NCI-H1436 treated with DMSO at 0.1 percent for 48 hours (cell line): Measurements from ENCODE around the gene MMP24.
"Not testable (repeated sequence)": the region's sequence is repeated elsewhere in the genome, so short reads cannot be mapped to it uniquely, and the experiment has no call there.

ENCODE experiments used
- DNase-seq: peaks from one replicate; lab custom pipeline; 2025; lab: John Stamatoyannopoulos, UW

MMP24 gene

GRCh38 chr20:35226126-35226883, at the start of gene MMP24:
Gene MMP24 (plus strand): TSS chr20:35226690. CDS start chr20:35226739, 49 bp downstream.
- DNase-seq = no peak

- no peak for DNase-seq
Observed at GRCh38 chr20:35179292-35180212, 46.9 kb upstream of the MMP24 start.

GRCh38 chr20:35180266-35180665, 46.2 kb upstream of the MMP24 start:
- DNase-seq = no peak

- no peak for DNase-seq
Observed at GRCh38 chr20:35181731-35182130, 44.8 kb upstream of the MMP24 start.

DNA sequence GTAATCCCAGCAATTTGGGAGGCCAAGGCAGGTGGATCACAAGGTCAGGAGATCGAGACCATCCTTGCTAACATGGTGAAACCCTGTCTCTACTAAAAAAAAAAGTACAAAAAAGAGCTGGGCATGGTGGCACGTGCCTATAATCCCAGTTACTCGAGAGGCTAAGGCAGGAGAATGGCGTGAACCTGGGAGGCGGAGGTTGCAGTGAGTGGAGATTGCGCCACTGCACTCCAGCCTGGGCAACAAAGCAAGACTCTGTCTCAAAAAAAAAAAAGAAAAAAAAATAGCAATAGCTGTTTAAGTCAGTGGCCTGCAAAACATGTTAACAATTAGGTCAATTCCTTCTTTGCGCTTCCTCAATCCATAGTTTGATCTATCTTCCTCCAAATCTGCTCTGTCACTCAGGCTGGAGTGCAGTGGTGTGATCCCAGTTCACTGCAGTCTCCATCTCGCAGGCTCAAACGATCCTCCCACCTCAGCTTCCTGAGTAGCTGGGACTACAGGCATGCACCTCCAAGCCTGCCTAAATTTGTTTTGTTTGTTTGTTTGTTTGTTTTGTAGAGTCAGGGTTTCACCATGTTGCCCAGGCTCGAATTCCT, 39.7 kb upstream of the MMP24 start:
- not testable (repeated sequence) for DNase-seq

GRCh38 chr20:35187584-35188190, 38.8 kb upstream of the MMP24 start:
- no peak for DNase-seq

GRCh38 chr20:35189223-35189622, 37.3 kb upstream of the MMP24 start:
- not testable (repeated sequence) for DNase-seq

DNA sequence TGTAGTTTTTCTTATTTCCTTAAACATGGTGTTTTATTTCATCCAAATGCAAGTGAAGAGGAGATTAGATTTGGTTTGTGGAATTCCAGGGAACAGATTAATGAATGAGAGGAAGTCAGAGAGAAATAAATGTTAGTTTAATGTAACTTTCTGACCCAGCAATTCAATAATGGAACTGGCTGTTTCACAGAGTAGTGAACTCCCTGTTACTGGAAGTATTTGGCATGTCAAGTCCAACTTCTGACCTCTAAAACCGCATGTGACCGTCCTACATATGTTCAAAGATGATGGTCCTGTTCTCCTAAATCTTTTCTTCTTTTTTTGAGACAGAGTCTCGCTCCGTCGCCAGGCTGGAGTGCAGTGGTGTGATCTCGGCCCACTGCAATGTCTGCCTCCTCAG, 35.9 kb upstream of the MMP24 start:
- DNase-seq = no peak

DNA sequence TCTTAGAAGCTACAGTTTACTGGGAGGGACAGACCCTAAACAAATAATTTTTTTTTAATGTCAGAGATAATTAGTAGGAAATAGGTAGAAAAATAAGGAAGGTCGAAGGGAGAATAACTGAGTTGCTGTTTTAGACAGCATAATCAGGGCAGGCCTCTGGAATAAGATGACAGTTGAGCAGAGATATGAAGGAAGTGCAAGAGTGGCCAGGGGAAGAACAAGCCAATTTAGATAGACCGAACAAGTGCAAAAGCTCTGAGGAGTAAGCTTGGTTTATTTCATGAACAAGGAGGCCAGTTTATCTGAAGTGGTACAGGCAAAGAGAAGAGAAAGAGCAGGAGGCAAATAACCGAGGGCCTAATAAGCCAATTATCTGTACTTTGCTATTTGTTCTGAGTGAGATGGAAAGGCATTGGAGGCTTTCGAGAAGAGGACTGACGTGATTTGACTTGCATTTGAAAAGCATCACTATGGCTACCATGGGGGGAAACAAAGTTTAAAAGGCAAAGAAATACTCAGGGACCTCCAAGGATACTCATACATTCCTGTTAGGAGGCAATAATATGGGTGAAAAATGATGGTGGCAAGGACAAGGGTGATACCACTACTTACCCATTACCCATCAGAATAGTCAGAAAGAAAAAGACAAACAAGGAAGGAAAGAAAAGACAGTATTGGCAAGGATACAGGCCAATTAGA, 34.9 kb upstream of the MMP24 start:
- DNase-seq = peak; percentile 93

DNA sequence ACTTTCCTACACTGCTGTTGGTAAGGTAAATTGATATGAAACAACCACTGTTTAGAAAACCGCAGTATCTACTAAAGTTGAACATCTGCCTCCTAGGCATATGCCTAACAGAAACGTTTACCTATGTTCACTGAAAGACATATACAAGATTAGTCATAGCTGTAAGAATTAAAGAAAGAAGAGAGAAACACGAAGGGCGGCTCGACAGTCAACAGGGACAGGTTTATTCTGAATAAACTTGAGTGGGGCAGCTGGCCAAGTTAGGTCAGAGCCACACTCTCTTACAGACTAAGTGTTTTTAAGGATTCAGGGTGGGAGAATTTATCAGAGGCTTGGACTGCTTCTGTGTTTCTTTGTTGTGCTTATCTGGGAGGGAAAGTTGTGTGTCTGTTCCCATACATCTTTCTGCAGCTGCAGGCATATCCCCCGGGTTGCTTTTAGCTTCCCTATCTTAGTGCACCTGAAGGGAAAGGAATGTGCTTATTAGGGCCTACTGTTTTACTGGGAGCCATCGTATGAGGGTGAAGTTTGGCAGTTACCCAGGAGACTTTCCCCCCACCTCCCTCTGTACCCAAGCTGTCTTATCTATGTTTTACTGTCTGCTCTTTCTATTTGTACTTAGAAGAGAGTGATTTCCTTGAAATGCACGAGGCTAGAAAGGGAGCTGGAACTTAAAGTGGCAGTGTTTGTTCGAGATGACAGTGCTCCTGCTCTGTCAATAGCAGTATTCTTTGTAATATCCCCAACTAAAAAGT, 34.2 kb upstream of the MMP24 start:
- peak; percentile 36 for DNase-seq

GRCh38 chr20:35193031-35193791, 33.3 kb upstream of the MMP24 start:
- DNase-seq = not testable (repeated sequence)

GRCh38 chr20:35196313-35196712, 30.2 kb upstream of the MMP24 start:
- DNase-seq = no peak

- no peak for DNase-seq
Observed at GRCh38 chr20:35199740-35200139, 26.8 kb upstream of the MMP24 start.

- no peak for DNase-seq
Observed at GRCh38 chr20:35200267-35200666, 26.2 kb upstream of the MMP24 start.

DNA sequence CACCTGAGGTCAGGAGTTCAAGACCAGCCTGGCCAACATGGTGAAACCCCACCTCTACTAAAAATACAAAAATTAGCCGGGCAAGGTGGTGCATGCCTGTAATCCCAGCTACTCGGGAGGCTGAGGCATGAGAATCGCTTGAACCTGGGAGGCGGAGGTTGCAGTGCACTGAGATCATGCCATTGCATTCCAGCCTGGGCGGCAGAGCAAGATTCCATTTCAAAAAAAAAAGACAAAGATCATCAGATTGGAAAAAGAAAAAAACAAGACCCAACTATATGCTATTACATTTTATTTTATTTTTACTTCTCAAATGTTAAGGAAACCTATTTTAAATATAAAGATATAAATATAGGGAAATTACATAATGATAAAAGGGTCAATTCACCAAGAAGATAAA, 25.0 kb upstream of the MMP24 start:
- not testable (repeated sequence) for DNase-seq

- no peak for DNase-seq
Observed at GRCh38 chr20:35206802-35207201, 19.7 kb upstream of the MMP24 start.

DNA sequence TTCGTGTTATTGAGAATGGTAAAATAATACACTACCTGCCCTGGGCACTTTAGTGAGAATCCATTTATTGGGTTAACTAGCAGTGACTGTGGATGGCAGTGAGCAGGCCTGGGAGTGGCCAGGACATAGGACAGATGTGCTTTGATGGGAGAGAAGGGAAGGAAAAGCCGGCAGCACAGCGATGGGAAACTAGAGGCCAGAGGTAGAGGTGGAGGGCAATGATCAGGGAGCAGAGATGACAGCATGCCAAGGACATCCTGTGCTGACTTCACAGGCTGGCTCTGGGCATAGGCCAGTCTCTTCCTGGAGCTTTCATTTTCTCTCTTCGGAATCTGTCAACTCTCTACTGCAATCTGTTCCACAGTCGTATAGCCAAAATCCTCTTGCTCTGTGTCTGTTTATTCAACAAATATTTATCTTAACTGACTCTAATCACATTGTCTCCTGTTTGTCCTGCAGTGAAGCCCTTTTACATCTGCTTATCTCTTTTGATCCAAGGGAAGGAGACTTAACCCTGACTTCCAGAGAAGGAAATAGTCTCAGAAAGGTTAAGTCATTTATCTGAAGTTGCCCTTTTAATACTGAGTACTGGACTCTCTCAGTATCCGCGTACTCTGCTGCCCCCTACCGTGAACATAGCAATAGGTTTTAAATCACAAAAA, 18.4 kb upstream of the MMP24 start:
- DNase-seq = peak; percentile 60

GRCh38 chr20:35215066-35215956, 11.2 kb upstream of the MMP24 start:
- DNase-seq = no peak
